Urothelium cell line (cell line): ENCODE data around the gene POFUT1.
"Not testable (repeated sequence)": the region's sequence is repeated elsewhere in the genome, so short reads cannot be mapped to it uniquely, and the experiment has no call there.

Source experiments
- DNase-seq: peaks from one replicate; pipeline ENCODE4 v3.0.0; 2011; ENCODE audit warnings: low spot score, mixed read lengths
- FAIRE-seq: peaks from 2 replicates; lab custom pipeline; 2011; peaks lifted over from hg19 to GRCh38; lab: Jason Lieb, UNC

POFUT1 gene

GRCh38 chr20:32188376-32189122 lies 19.1 kb upstream of the POFUT1 start:
- FAIRE-seq (no peak), DNase-seq (no peak)

- no peak for DNase-seq
These were observed 18.6 kb upstream of the POFUT1 start for GRCh38 chr20:32189123-32189410.

GRCh38 chr20:32189691-32190615 lies 17.7 kb upstream of the POFUT1 start:
- FAIRE-seq, result no peak
- DNase-seq, result no peak

More at GRCh38 chr20:32189123-32189410, 18.6 kb upstream of the POFUT1 start:
- FAIRE-seq, result no peak

- FAIRE-seq, result no peak
These were observed 16.9 kb upstream of the POFUT1 start for GRCh38 chr20:32190616-32191415.

GRCh38 chr20:32191422-32191821 lies 16.3 kb upstream of the POFUT1 start:
- DNase-seq (no peak), FAIRE-seq (no peak)

More at GRCh38 chr20:32190616-32191415, 16.9 kb upstream of the POFUT1 start:
- DNase-seq, result no peak

GRCh38 chr20:32191873-32192272 lies 15.8 kb upstream of the POFUT1 start:
- DNase-seq (no peak), FAIRE-seq (no peak)

GRCh38 chr20:32192698-32193097 lies 15.0 kb upstream of the POFUT1 start:
- FAIRE-seq, result no peak

GRCh38 chr20:32193336-32193735 lies 14.3 kb upstream of the POFUT1 start:
- FAIRE-seq, result not testable (repeated sequence)

More at GRCh38 chr20:32192698-32193097, 15.0 kb upstream of the POFUT1 start:
- DNase-seq, result no peak

GRCh38 chr20:32193996-32194395 lies 13.7 kb upstream of the POFUT1 start:
- DNase-seq (no peak), FAIRE-seq (no peak)

More at GRCh38 chr20:32193336-32193735, 14.3 kb upstream of the POFUT1 start:
- DNase-seq, result not testable (repeated sequence)

GRCh38 chr20:32195581-32195980 lies 12.1 kb upstream of the POFUT1 start:
- no peak for FAIRE-seq

GRCh38 chr20:32196613-32197012 lies 11.1 kb upstream of the POFUT1 start:
- FAIRE-seq, result peak; percentile 50
- not testable (repeated sequence) for DNase-seq

More at GRCh38 chr20:32195581-32195980, 12.1 kb upstream of the POFUT1 start:
- DNase-seq, result no peak

GRCh38 chr20:32197136-32197535 lies 10.5 kb upstream of the POFUT1 start:
- not testable (repeated sequence) for DNase-seq, FAIRE-seq

- DNase-seq, result no peak
- no peak for FAIRE-seq
These were observed 8.7 kb upstream of the POFUT1 start for GRCh38 chr20:32199006-32199405.

- DNase-seq (no peak), FAIRE-seq (no peak)
These were observed 6.2 kb upstream of the POFUT1 start for GRCh38 chr20:32201296-32201976.

GRCh38 chr20:32201977-32202363 lies 5.7 kb upstream of the POFUT1 start:
- FAIRE-seq, result no peak
- no peak for DNase-seq

- no peak for DNase-seq
- no peak for FAIRE-seq
These were observed 4.1 kb upstream of the POFUT1 start for GRCh38 chr20:32203356-32204204.

- no peak for FAIRE-seq
- DNase-seq, result no peak
These were observed 3.2 kb upstream of the POFUT1 start for GRCh38 chr20:32204205-32205109.

- FAIRE-seq (no peak), DNase-seq (no peak)
These were observed 2.4 kb upstream of the POFUT1 start for GRCh38 chr20:32205110-32205842.
